Embryonic facial prominence (tissue), 1 donor: ENCODE data around the gene TIGD6.
"Not testable (repeated sequence)": the region's sequence is repeated elsewhere in the genome, so short reads cannot be mapped to it uniquely, and the experiment has no call there.

Experiments
- DNase-seq: peaks from one replicate; pipeline ENCODE4 v3.0.0-alpha.2; 2016; ENCODE audit errors: extremely low spot score

TIGD6 gene

GRCh38 chr5:149975409-149975808 is 25.0 kb downstream of the TIGD6 start:
- no peak for DNase-seq

DNA sequence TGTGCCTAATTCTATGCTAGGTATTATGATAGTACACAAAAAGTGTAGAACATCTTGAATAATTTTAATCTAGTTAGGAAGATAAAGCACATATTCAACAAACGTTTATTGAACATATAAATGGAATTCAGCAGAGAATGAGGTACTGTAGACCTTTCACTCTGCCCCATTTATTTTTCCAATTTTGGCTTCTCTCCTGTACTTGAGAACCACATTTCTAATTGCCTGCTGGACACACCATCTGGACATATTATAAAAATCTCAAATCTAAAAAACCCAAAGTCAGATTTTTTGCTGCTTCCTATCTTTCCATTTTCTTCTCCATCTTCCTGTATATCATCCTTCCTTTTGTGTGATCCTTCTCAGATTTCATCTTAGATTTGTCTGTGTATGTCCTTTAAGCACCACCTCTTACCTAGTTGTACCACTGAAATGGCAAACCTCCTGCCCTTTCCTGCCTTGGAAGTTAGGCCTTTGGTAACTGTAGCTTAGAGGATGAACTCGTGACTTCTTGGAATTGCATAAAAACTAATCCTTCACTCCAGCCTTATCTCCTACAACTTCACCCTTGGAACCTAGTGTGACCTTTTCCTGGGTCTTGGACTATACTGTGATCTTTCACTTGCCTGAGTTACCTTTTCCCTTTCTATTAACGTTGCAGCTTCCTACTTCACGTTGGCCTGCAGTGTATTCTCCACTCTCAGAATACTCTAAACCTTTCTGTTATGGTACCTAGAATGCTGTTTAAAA is 31.1 kb downstream of the TIGD6 start:
- no peak for DNase-seq

DNA sequence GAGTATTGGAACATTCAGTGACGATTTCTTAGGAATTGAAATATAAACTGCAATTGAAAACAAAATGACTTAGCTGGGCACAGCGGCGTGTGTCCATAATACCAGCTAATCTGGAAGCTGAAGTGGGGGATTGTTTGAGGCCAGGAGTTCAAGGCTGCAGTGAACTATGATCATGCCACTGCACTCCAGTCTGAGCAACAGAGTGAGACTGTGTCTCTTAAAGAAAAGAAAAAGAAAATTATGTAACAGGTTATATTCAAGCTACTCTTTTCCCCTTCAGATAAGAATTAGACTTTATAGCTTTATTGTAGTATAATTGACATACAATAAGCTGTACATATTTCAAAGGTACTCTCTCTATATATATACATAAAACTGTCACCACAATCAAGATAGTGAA is 33.5 kb downstream of the TIGD6 start:
- DNase-seq, result no peak

GRCh38 chr5:149963729-149964128 is 36.7 kb downstream of the TIGD6 start:
- DNase-seq, result no peak

DNA sequence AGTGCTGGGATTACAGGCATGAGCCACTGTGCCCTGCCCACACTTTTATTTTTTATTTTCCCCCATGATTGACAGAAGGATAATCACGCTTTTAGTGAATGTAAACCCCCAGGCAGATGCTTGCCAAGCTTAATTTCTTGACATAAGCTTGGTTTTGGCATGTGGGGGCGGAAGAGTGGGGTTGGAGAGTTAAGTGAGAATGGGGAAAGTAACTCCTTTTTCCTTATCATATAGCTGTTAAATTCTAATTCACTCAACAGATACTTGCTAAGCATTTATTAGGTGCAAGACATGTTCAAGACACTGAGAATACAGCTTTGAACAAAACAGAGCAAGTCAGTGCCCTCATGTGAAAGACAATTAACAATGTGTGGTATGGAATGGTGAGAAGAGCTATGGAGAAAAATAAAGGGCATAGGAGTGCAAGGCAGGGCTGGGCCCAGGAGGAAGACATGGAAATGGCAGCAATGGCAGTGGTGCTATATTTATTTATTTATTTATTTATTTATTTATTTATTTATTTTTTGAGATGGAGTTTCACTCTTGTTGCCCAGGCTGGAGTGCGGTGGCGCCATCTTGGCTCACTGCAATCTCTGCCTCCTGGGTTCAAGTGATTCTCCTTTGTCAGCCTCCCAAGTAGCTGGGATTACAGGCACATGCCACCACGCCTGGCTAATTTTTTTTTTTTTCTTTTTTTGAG is 37.7 kb downstream of the TIGD6 start:
- DNase-seq, result no peak

- no peak for DNase-seq
Observed at GRCh38 chr5:149961957-149962409, 38.5 kb downstream of the TIGD6 start.

GRCh38 chr5:149961186-149961685 is 39.2 kb downstream of the TIGD6 start:
- DNase-seq, result no peak

GRCh38 chr5:149960272-149961185 is 39.9 kb downstream of the TIGD6 start, which contains the start of gene SLC26A2:
TSS of gene SLC26A2 (plus strand) at chr5:149960758. CDS start at chr5:149977653, 16,895 bp downstream.
- peak; percentile 94 for DNase-seq

- DNase-seq, result no peak
Observed at GRCh38 chr5:149959406-149960236, 40.8 kb downstream of the TIGD6 start.

DNA sequence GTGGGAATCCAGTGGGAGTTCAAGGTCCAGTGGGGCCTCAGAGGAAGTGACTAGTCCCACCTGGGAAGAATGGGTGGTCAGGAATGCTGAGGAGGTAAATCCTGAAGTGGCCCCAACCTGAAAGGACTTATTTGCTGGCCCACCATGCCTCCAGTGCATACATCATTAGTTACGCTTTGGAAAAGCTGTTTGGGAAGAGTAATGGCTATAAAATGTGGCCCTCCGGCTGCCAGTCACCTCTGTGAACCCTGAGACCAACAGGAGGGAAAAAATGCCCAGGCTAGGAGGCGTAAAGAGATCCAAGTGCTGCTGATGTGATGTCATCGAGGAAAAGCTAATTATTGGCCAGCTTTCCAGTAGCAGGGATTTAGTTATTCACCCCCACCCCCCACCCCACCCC is 42.6 kb downstream of the TIGD6 start:
- DNase-seq, result no peak

GRCh38 chr5:149956685-149957084 is 43.8 kb downstream of the TIGD6 start:
- no peak for DNase-seq

DNA sequence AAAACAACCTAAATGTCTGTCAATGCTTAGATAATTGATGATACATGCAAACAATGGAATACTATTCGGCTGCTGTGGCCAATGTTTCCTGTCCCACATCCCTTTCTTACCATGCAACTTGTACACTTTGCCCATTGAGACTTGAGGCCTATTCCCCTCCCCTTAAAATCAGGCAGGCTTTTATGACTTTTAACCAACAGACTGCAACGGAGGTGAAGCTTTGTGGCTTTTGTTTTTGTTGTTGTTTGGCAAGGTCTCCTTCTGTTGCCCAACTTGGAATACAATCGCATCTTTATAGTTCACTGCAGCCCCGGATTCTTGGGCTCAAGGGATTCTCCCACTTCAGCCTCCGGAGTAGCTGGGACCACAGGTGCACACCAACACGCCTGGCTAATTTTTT is 45.7 kb downstream of the TIGD6 start:
- no peak for DNase-seq

DNA sequence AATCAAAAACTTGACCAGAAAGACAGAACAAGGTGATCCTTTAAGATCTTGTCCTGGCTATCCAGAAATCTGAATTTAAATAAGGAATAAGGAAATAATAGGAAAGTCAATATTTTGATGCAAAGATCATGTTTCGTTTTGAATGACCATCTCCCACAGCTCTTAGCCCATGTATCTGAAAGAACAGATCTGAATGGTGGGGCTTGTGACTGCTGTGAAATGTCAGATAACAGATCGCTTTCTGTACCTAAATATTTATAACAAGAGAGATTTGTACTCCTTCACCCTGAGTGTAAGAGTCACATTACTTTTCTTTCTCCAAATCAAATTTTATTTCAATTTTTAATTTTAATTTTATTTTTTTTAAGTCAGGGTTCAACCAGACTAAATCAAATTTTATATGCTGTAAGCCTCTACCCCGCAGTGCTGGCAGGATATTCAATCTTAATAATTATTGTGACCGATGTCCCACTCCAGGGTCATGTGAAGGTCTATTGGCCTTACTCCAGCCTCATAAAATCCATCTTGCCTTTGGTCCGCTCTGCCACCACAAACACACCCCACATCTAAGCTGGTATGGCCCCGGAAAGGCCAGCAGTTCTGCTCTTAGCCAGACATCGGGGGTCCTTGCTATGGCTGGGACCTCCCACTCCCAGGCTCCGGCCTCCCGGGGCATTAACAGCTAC is 46.9 kb downstream of the TIGD6 start:
- no peak for DNase-seq

DNA sequence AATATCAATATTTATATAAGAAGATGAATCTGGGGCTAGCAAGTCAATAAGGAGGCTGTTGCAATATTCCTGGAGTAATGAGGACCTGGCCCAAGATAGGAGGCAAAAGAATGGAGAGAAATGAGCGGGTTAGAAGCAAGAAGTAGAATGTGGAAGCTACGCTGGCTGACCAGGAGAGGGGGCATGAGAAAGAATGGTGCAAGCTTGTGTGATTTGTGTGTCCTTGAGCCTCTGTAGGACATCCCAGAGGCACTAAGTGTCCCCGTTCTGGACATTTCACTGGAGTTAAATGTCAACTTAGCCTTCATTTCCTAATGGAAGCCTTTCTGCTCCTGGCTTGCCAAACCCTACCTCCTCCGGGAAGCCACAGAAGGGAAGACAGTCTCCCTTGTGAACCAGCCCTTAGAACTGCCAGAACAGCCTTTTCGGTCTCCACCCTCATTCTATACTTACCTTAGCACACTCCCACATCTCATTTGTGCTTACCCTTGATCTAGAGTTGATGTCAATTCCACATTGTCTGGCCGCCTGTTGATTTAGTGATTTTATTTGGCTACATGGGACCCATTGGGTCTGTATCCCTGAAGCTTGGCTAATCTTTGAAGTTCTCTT is 49.2 kb downstream of the TIGD6 start:
- DNase-seq, result no peak

DNA sequence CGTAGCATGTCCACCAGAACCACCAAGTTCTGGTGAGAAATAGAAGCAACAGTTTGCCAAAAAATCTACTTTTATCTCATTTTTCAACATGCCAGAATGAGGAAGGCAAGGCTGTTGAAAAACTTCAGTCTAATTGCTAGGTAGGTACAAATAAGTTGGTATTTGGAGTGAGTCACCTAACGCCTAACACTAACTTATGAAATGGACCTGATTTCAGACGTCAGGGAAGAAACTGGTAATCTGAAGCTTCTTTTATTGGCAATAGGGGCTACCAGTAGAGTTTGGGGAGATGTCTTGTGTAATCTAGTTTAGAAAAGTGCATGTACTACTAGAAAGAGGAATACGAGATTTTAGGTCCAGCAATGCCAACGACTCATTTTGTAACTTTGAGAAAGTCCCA is 51.5 kb downstream of the TIGD6 start:
- no peak for DNase-seq

- no peak for DNase-seq
Observed at GRCh38 chr5:149946118-149946517, 54.3 kb downstream of the TIGD6 start.

- no peak for DNase-seq
Observed at GRCh38 chr5:149944666-149945065, 55.8 kb downstream of the TIGD6 start, which contains the start of gene PDE6A. TSS of gene PDE6A (minus strand) at chr5:149944793. CDS start at chr5:149944673, 120 bp downstream.

DNA sequence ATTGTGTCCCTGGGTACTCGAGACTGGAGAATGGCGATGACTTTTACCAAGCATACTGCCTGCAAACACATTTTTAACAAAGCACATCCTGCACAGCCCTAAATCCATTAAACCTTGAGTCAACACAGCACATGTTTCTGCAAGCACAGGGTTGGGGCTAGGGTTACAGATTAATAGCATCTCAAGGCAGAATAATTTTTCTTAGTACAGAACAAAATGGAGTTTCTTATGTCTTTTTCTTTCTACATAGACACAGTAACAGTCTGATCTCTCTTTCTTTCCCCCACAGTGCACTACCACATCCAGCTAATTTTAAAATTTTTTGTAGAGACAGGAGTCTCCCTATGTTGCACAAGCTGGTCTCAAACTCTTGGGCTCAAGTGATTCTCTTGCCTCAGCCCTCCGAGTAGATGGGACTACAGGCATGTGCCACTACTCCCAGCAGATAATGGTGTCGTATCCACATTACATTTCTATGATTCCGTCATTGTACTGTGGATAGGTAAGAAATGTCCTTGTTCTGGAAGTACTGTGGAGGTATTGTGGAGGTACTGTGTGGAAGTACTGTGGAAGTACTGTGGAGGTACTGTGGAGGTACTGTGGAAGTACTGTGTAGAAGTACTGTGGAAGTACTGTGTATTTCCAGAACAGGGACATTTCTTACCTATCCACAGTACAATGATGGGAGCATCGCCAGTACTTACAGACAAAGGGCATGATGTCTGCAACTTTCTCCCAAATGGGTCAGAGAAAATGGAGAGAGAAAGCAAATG is 57.1 kb downstream of the TIGD6 start:
- not testable (repeated sequence) for DNase-seq
